ENCODE results near the gene MTMR3.

- TF ChIP-seq TAF1 (IDR thresholded peaks at IDR 0.05; ENCODE audit: borderline replicate concordance, low read depth, low read length) (no peak), MXI1 (IDR thresholded peaks at IDR 0.05; ENCODE audit: low read depth, low read length) (no peak), CTCF (IDR thresholded peaks at IDR 0.05) (no peak), EZH2phosphoT487 (IDR thresholded peaks at IDR 0.05; ENCODE audit: borderline replicate concordance, low read depth) (no peak), FOXM1 (IDR thresholded peaks at IDR 0.05; ENCODE audit: low read depth) (no peak), SIN3A (IDR thresholded peaks at IDR 0.05; ENCODE audit: borderline replicate concordance, low read depth, low read length) (no peak), POLR2AphosphoS5 (IDR thresholded peaks at IDR 0.05; ENCODE audit: low read depth, low read length) (no peak), RFX5 (IDR thresholded peaks at IDR 0.05; ENCODE audit: low read length) (no peak)
Observed at GRCh38 chr22:30041475-30041874, 158.5 kb downstream of the MTMR3 start.
